ENCODE results near the gene GIMAP1.
"Not testable (repeated sequence)": the region's sequence is repeated elsewhere in the genome, so short reads cannot be mapped to it uniquely, and the experiment has no call there.

GIMAP1 gene

GRCh38 chr7:150716368-150716767 is at the start of gene GIMAP1:
Gene GIMAP1, plus strand, starts transcription at chr7:150716613. Its CDS starts 2,435 bp downstream, at chr7:150719048.
- DNase-seq, result peak; percentile 82

- DNase-seq, result peak; percentile 84
Observed at GRCh38 chr7:150668472-150668911, 47.9 kb upstream of the GIMAP1 start.

- no peak for DNase-seq
Observed at GRCh38 chr7:150668977-150669376, 47.4 kb upstream of the GIMAP1 start.

GRCh38 chr7:150671798-150672585 is 44.4 kb upstream of the GIMAP1 start:
- DNase-seq, result not testable (repeated sequence)

- no peak for DNase-seq
Observed at GRCh38 chr7:150675714-150676113, 40.7 kb upstream of the GIMAP1 start.

GRCh38 chr7:150676276-150676675 is 40.1 kb upstream of the GIMAP1 start:
- not testable (repeated sequence) for DNase-seq

GRCh38 chr7:150676854-150677253 is 39.6 kb upstream of the GIMAP1 start:
- not testable (repeated sequence) for DNase-seq

- peak; percentile 78 for DNase-seq
Observed at GRCh38 chr7:150678601-150679000, 37.8 kb upstream of the GIMAP1 start.

GRCh38 chr7:150680364-150680763 is 36.0 kb upstream of the GIMAP1 start:
- not testable (repeated sequence) for DNase-seq

- no peak for DNase-seq
Observed at GRCh38 chr7:150685219-150686029, 31.0 kb upstream of the GIMAP1 start, which contains the start of gene GIMAP2. Gene GIMAP2, plus strand, starts transcription at chr7:150685706. Its CDS starts 1,354 bp downstream, at chr7:150687060.

GRCh38 chr7:150686030-150686631 is 30.3 kb upstream of the GIMAP1 start:
- no peak for DNase-seq

- DNase-seq, result no peak
Observed at GRCh38 chr7:150688630-150689029, 27.8 kb upstream of the GIMAP1 start.

GRCh38 chr7:150695654-150696053 is 20.8 kb upstream of the GIMAP1 start:
- DNase-seq, result no peak

GRCh38 chr7:150703209-150703608 is 13.2 kb upstream of the GIMAP1 start:
- DNase-seq, result no peak

- peak; percentile 71 for DNase-seq
Observed at GRCh38 chr7:150715293-150715692, 1.1 kb upstream of the GIMAP1 start.

- no peak for DNase-seq
Observed at GRCh38 chr7:150715738-150716137, 675 bp upstream of the GIMAP1 start.

GRCh38 chr7:150716939-150717338 is 526 bp downstream of the GIMAP1 start:
- no peak for DNase-seq

- DNase-seq, result no peak
Observed at GRCh38 chr7:150717814-150718420, 1.5 kb downstream of the GIMAP1 start.

GRCh38 chr7:150719436-150719835 is 3.0 kb downstream of the GIMAP1 start:
- DNase-seq, result no peak

- no peak for DNase-seq
Observed at GRCh38 chr7:150719960-150720891, 3.8 kb downstream of the GIMAP1 start.

GRCh38 chr7:150721970-150722373 is 5.6 kb downstream of the GIMAP1 start:
- DNase-seq, result no peak
